ENCODE results near the gene CACNA1G. TPM values are rescaled to one million over a fixed set of nuclear protein-coding genes. Genes with fewer than 3 reads are reported as not detected.

The CACNA1G gene
- total and polyA plus RNA-seq, 3 donors from 2014 or later, result 1.3 to 1.7 (median 1.7) TPM

- no peaks in the 10 kb centered on the region for H3K27me3 ChIP-seq
- intact Hi-C loops (cut with DNase I; ENCODE audit: low total_unique reads), result no loop called here
- H3K4me3 ChIP-seq, result no peak overlapping the region
Measured at GRCh38 chr17:50534979-50535326, 25.6 kb upstream of the CACNA1G start.

GRCh38 chr17:50535407-50535806, 25.1 kb upstream of the CACNA1G start:
- TF ChIP-seq CTCF (IDR thresholded peaks at IDR 0.05) (no peak), POLR2A (IDR thresholded peaks at IDR 0.05) (no peak)

More at GRCh38 chr17:50534979-50535326, 25.6 kb upstream of the CACNA1G start:
- TF ChIP-seq CTCF (IDR thresholded peaks at IDR 0.05) (no peak), POLR2A (IDR thresholded peaks at IDR 0.05) (no peak)
- no peaks in the 10 kb centered on the region for H3K9me3 ChIP-seq
- 88 to 96% methylated on average over 2 of the region's 2 CpGs for WGBS, 2 donors
- no peak overlapping the region for H3K27ac ChIP-seq
- DNase-seq, result no peak
- no peaks in the 10 kb centered on the region for H3K36me3 ChIP-seq (ENCODE audit: low read depth, missing control alignments)
- H3K4me1 ChIP-seq, result peaks cover 50% of the 10 kb centered on the region

GRCh38 chr17:50536683-50537646, 23.6 kb upstream of the CACNA1G start:
- WGBS, 2 donors, result 94 to 95% methylated on average over 24 to 45 of the region's 45 CpGs
- no peaks in the 10 kb centered on the region for H3K9me3 ChIP-seq
- H3K4me3 ChIP-seq, result no peak overlapping the region
- no peak overlapping the region for H3K27ac ChIP-seq
- intact Hi-C loops (cut with DNase I; ENCODE audit: low total_unique reads), result no loop called here
- TF ChIP-seq CTCF (IDR thresholded peaks at IDR 0.05) (no peak), POLR2A (IDR thresholded peaks at IDR 0.05) (no peak)
- no peak for DNase-seq
- H3K27me3 ChIP-seq, result no peaks in the 10 kb centered on the region
- peaks cover 52% of the 10 kb centered on the region for H3K4me1 ChIP-seq
- no peaks in the 10 kb centered on the region for H3K36me3 ChIP-seq (ENCODE audit: low read depth, missing control alignments)

More at GRCh38 chr17:50535407-50535806, 25.1 kb upstream of the CACNA1G start:
- 51 to 64% methylated on average over 7 of the region's 7 CpGs for WGBS, 2 donors
- intact Hi-C loops (cut with DNase I; ENCODE audit: low total_unique reads), result no loop called here
- Histone ChIP-seq H3K4me3 (no peak overlapping the region), H3K27me3 (no peaks in the 10 kb centered on the region), H3K4me1 (peaks cover 50% of the 10 kb centered on the region), H3K36me3 (ENCODE audit: low read depth, missing control alignments) (no peaks in the 10 kb centered on the region), H3K9me3 (no peaks in the 10 kb centered on the region), H3K27ac (no peak overlapping the region)
- no peak for DNase-seq

GRCh38 chr17:50537721-50538548, 22.6 kb upstream of the CACNA1G start:
- Histone ChIP-seq H3K27me3 (no peaks in the 10 kb centered on the region), H3K4me1 (peaks cover 49% of the 10 kb centered on the region), H3K9me3 (no peaks in the 10 kb centered on the region), H3K36me3 (ENCODE audit: low read depth, missing control alignments) (no peaks in the 10 kb centered on the region), H3K27ac (no peak overlapping the region), H3K4me3 (no peak overlapping the region)
- no peak for DNase-seq
- 80 to 94% methylated on average over 17 to 20 of the region's 20 CpGs for WGBS, 2 donors
- intact Hi-C loops (cut with DNase I; ENCODE audit: low total_unique reads), result no loop called here
- TF ChIP-seq POLR2A (IDR thresholded peaks at IDR 0.05), result no peak
- no peak for TF ChIP-seq CTCF (IDR thresholded peaks at IDR 0.05)

Measured in testis (tissue), 3 donors.